ACC112 (cell line): ENCODE data around the gene AMFR.

Source experiments
- H2AFZ ChIP-seq: fragments of 200-600 bp; sonication (generic); one replicate; pipeline ENCODE4 v1.6.0; 2017; ENCODE audit warnings: antibody characterized with exemption, low read length; ENCODE audit not compliant: unreplicated experiment
- H3K27ac ChIP-seq: fragments of 200-600 bp; sonication (generic); 2 replicates; pipeline ENCODE4 v1.5.1; 2014; ENCODE audit warnings: low read depth, mild to moderate bottlenecking, antibody characterized with exemption, low read length, moderate library complexity
- H3K27me3 ChIP-seq: fragments of 200-600 bp; sonication (generic); 2 replicates; pipeline ENCODE4 v1.6.1; 2014; ENCODE audit warnings: mild to moderate bottlenecking, antibody characterized with exemption, low read length, moderate library complexity, mixed read lengths; ENCODE audit not compliant: insufficient read depth
- H3K36me3 ChIP-seq: fragments of 200-600 bp; sonication (generic); 2 replicates; pipeline ENCODE4 v1.6.1; 2016; ENCODE audit warnings: mild to moderate bottlenecking, antibody characterized with exemption, low read length, moderate library complexity, mixed read lengths; ENCODE audit not compliant: insufficient read depth
- H3K4me1 ChIP-seq: fragments of 200-600 bp; sonication (generic); one replicate; pipeline ENCODE4 v1.6.1; 2016; ENCODE audit warnings: low read length, mixed read lengths; ENCODE audit not compliant: insufficient read depth, unreplicated experiment, control insufficient read depth
- H3K4me3 ChIP-seq: fragments of 200-600 bp; sonication (generic); 2 replicates; pipeline ENCODE4 v1.5.1; 2014; ENCODE audit warnings: mild to moderate bottlenecking, low read depth, low read length
- H3K79me2 ChIP-seq: fragments of 200-600 bp; sonication (generic); one replicate; pipeline ENCODE4 v1.6.0; 2016; ENCODE audit warnings: low read length; ENCODE audit not compliant: control insufficient read depth, unreplicated experiment, insufficient read depth

AMFR gene

GRCh38 chr16:56348168-56349085, 76.9 kb downstream of the AMFR start:
- Histone ChIP-seq H3K4me1 (no peaks in the 10 kb centered on the region), H3K79me2 (no peaks in the 10 kb centered on the region), H2AFZ (no peak overlapping the region), H3K27ac (no peak overlapping the region), H3K27me3 (no peaks in the 10 kb centered on the region), H3K36me3 (no peaks in the 10 kb centered on the region), H3K4me3 (no peak overlapping the region)

- no peak overlapping the region for H2AFZ ChIP-seq
- no peaks in the 10 kb centered on the region for H3K4me1 ChIP-seq
- no peaks in the 10 kb centered on the region for H3K36me3 ChIP-seq
- H3K27me3 ChIP-seq, result no peaks in the 10 kb centered on the region
- H3K79me2 ChIP-seq, result no peaks in the 10 kb centered on the region
- no peak overlapping the region for H3K4me3 ChIP-seq
- H3K27ac ChIP-seq, result no peak overlapping the region
These were observed 77.7 kb downstream of the AMFR start for GRCh38 chr16:56347670-56348069.

GRCh38 chr16:56347166-56347565, 78.2 kb downstream of the AMFR start:
- Histone ChIP-seq H3K27me3 (no peaks in the 10 kb centered on the region), H2AFZ (no peak overlapping the region), H3K79me2 (no peaks in the 10 kb centered on the region), H3K4me3 (no peak overlapping the region), H3K4me1 (no peaks in the 10 kb centered on the region), H3K36me3 (no peaks in the 10 kb centered on the region), H3K27ac (no peak overlapping the region)

- no peaks in the 10 kb centered on the region for H3K79me2 ChIP-seq
- H3K4me3 ChIP-seq, result no peak overlapping the region
- H3K27me3 ChIP-seq, result no peaks in the 10 kb centered on the region
- no peak overlapping the region for H3K27ac ChIP-seq
- H2AFZ ChIP-seq, result no peak overlapping the region
- H3K4me1 ChIP-seq, result no peaks in the 10 kb centered on the region
- no peaks in the 10 kb centered on the region for H3K36me3 ChIP-seq
These were observed 79.0 kb downstream of the AMFR start for GRCh38 chr16:56346131-56346890.

- Histone ChIP-seq H3K79me2 (no peaks in the 10 kb centered on the region), H3K4me3 (no peak overlapping the region), H3K4me1 (no peaks in the 10 kb centered on the region), H2AFZ (no peak overlapping the region), H3K27me3 (no peaks in the 10 kb centered on the region), H3K27ac (no peak overlapping the region), H3K36me3 (no peaks in the 10 kb centered on the region)
These were observed 79.8 kb downstream of the AMFR start for GRCh38 chr16:56345406-56346050.

- no peak overlapping the region for H3K27ac ChIP-seq
- H3K27me3 ChIP-seq, result no peaks in the 10 kb centered on the region
- no peaks in the 10 kb centered on the region for H3K79me2 ChIP-seq
- H3K36me3 ChIP-seq, result no peaks in the 10 kb centered on the region
- H3K4me3 ChIP-seq, result no peak overlapping the region
- H2AFZ ChIP-seq, result no peak overlapping the region
- no peaks in the 10 kb centered on the region for H3K4me1 ChIP-seq
These were observed 80.6 kb downstream of the AMFR start for GRCh38 chr16:56344518-56345405.

GRCh38 chr16:56343661-56344517, 81.5 kb downstream of the AMFR start:
- Histone ChIP-seq H3K4me1 (no peaks in the 10 kb centered on the region), H3K27me3 (no peaks in the 10 kb centered on the region), H3K36me3 (no peaks in the 10 kb centered on the region), H3K27ac (no peak overlapping the region), H2AFZ (no peak overlapping the region), H3K79me2 (no peaks in the 10 kb centered on the region), H3K4me3 (no peak overlapping the region)

GRCh38 chr16:56341656-56342399, 83.5 kb downstream of the AMFR start:
- Histone ChIP-seq H3K36me3 (no peaks in the 10 kb centered on the region), H2AFZ (no peak overlapping the region), H3K27ac (no peak overlapping the region), H3K79me2 (no peaks in the 10 kb centered on the region), H3K4me1 (no peaks in the 10 kb centered on the region), H3K4me3 (no peak overlapping the region), H3K27me3 (no peaks in the 10 kb centered on the region)

GRCh38 chr16:56340864-56341365, 84.4 kb downstream of the AMFR start:
- no peak overlapping the region for H2AFZ ChIP-seq
- no peak overlapping the region for H3K4me3 ChIP-seq
- no peaks in the 10 kb centered on the region for H3K4me1 ChIP-seq
- no peaks in the 10 kb centered on the region for H3K27me3 ChIP-seq
- H3K79me2 ChIP-seq, result no peaks in the 10 kb centered on the region
- no peak overlapping the region for H3K27ac ChIP-seq
- no peaks in the 10 kb centered on the region for H3K36me3 ChIP-seq
